GM21576 (cell line): Measurements from ENCODE around the gene LSM10.
A peak's percentile ranks its signal among the peaks of the same experiment; 100 is the strongest.

Experiments used
- ATAC-seq: cut with Tn5 transposase; IDR thresholded peaks from one replicate; pipeline ENCODE4 v1.9.1; 2021; ENCODE audit warnings: mild to moderate bottlenecking, moderate library complexity; ENCODE audit not compliant: unreplicated experiment

LSM10 gene

DNA sequence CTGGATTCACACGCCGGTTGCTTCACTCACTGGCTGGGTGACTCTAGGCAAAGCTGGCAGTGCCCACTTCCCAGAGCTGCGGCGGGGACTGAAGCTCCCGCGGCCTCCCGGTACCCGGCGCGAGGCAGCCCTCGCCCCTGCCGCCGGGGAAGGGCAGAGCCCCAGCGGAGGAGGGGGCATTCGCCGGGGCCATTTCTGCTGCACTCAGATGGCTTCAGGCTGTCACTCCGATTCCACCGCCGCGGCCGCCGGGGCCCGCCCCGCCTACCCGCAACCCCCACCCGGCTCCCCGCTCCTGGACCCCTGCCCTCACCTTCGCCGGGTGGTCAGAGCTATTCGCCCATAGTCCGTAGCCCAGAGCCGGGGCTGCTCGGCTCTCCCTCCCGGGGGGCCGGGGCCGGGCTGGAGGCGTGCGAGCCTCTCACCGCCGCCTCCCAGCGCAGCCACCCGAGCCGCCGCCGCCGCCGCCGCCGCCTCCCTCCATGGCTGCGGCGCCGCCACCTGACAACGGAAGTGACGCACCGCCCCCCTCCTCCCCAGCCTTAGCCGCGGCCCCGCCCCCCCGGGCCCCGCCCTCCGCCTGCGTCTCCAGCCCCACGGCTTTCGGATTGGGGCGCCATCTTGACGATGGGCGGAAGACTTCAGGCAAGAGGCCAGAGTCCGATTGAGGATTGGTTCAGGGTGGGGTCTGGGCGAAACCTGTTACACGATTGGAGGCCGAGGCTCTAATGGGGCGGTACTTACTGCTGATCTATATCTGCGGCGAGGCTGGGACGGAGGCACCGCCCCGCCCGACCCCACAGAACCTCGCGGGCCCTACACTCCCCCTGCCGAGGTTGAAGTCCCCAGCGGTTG is 12.1 kb downstream of the LSM10 start, which contains the start of gene STK40:
Gene STK40 (minus strand): TSS at position 515 of the 855 bp plus-strand sequence. CDS start 24,592 bp downstream, outside the sequence.
- peak; percentile 80 for ATAC-seq

DNA sequence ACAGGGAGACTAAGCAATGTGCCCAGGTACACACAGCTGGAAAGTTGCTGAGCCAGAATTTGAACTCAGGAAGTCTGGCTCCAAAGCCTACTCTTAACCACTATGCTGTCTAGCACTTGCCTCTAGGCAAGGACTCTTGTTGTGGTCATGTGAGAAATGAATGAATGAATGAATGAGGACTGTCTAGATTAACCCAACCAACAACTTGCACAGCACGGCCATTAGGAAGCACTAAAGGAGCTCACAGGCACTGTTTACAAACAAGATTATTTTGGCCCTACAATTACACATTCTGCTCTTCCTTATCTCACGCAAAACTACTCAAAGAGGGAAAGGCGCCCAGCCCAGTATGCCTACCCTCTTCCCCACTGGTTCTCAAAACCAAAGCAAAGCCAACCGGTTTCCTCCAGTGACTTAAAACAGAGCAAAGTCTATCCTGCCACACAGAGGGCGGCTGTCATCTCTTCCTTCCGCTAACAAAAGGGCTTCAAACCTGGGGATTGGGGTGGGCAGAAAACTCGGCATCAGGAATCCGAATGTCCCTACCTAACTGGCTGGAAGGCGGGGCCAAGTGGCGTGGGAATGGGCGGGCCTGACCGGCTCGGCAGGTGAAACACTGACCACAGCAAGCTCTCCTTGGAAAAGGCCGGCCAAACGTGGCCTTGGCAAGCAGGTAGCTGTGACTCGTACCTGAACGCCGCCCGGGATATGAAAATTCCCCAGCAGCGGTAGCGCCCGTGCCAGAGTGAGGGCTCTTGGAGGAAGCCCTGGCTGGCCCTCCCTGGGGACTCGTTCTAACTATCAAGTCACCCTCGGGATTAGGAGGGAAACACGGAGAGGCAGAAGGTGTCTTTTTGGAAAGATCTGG is 12.9 kb downstream of the LSM10 start:
- ATAC-seq = no peak

DNA sequence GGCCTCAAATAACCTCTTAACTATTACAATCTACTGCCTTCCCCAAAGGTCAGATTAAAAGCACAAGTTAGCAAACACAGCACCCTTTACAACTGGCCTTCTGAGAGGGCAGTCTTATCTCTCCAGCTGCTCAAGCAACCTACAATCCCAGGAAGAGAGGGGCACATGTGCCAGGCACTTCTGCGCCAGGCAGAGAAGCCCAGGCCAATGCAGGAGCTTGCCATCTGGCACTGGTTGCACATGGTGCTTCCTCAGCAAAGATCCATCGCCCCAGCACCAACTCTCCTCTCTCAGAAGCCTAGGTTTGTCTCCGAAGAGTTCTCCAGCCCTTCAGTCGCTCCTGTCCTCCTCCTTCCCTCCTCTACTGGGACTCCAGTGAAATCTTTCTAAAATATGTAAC is 14.5 kb downstream of the LSM10 start:
- ATAC-seq = no peak

DNA sequence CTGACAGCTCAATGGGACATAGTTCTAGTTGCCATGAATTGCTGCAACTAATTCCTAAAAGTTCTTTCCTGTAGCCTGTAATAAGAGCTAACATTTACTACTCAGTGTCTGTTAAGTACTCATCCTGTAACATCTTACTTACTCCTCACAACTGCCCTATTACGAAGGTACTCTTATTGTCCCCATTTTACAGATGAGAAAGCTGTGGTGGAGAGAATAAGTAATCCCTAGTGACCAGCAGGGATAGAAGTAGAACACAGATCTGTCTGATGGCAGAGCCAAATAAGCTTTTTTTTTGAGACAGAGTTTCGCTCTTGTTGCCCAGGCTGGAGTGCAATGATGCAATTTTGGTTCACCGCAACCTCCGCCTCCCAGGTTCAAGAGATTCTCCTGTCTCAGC is 15.0 kb downstream of the LSM10 start:
- ATAC-seq = no peak

DNA sequence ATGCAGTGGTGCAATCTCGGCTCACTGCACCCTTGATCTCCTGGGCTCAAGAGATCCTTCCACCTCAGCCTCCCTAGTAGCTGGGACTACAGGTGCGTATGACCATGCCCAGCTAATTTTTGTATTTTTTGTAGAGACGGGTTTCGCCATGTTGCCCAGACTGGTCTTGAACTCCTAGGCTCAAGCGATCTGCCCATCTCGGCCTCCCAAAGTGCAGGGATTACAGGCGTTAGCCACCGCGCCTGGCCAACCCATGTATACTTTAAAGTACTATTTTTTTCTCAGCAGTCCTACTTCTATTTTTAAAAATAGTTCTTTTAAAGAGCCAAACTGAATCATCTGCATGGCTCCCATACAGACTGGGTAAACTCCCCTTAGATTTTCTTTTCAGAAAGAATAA is 15.5 kb downstream of the LSM10 start:
- no peak for ATAC-seq

DNA sequence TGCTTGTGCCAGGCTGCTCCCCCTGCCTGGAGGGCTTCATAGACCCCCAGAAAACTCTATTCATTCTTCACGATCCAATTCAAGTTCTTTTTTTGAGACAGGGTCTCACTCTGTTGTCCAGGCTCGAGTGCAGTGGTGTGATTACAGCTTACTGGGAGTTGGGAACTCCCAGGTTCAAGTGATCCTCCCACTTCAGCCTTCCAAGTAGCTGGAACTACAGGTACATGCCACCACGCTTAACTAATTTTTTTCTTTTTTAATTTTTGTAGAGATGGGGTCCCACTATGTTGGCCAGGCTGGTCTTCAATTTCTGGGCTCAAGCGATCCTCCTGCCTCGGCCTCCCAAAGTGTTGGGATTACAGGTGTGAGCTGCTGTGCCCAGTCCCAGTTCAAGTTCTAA is 16.3 kb downstream of the LSM10 start:
- ATAC-seq = no peak

DNA sequence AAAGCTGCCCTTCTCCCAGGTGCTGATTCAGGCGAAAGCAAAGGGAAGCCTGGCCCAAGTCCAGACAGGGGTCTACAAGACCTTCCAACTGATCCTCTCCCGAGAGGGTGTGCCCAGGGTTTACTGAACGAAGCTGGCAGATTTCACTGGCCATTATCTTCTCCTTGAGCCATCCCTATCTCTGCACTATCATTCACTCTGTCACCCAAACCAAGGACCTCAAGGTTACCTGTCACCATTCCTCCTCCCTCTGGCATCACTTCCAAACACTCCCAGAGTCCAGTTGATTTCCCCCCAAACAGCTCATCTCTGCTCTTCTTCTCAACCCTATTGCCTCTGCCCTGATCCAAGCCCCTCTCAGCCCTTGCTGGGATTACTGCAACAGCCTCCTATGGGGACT is 16.9 kb downstream of the LSM10 start:
- no peak for ATAC-seq

DNA sequence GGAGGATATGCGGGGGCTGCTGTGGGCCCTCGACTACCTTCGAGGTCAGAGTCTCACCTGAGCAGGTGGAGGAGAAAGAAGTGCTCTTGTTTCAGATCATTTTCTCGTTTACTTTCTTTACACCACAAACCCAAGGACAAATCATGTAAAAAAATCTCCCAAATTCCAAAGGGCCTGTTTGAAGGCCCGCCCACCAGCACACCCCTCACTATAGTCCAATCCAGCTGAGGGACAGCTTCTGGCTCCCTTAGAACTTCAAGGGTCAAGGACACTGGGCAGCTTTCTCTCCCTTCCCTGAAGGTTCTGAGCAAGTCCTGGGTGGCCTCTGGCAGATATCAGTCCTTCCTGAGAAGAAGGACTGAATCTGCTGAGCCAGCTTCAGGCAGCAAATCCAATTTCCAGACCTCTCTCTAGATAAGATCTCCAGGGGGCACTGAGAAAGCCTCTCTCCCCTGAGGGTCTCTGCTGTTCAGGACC is 17.5 kb downstream of the LSM10 start:
- ATAC-seq = no peak

DNA sequence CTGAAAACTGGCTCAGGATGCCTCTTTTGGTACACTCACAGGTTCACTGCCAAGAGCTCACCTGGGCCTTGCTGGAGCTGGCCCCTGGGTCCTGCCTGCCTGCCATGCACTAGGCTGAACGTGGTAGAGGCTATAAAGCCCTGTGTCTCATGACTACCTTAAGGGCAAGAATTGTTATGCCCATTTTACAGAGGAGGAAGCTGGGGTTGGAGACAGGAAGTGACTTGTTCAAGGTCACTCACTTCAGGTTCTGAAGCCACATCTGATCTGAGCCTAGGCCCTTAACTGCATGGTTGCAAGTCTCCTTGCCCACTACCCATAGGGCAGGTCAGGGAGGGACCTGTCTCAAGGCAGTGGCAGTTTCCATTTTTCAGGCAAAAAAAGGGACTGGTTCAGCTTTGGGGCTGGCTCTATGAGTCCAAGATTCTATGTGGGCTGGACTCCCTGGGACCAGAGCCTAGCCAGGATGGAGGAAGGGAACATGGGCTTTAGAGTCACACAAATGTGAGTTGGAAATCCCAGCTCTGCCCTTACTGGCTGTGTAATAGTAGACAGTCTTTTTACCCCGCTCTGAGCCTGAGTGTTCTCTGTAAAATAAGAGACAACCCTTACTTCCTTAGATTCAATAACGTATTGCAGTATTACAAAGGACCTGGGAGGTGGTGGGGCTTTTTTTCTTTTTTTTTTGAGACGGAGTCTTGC is 19.8 kb downstream of the LSM10 start:
- ATAC-seq = no peak

DNA sequence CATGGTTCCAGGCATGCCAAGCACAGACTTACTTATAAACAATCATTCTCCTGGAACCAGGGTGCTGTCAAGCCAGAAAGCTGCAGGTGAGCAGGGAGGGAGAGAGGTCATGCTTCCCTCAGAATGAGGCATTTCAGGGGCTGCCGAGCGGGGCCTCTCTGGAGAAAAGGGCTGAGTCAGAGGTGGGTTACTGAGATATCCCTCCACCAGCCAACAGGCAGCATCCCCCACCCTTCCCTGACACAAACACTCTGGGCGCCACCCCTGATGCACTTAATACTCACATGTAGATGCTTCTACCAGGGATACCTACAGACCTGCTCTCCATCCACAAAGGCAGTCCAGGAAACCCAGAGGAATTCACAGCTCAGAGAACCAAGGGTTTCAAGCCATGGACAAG is 25.1 kb downstream of the LSM10 start:
- no peak for ATAC-seq

DNA sequence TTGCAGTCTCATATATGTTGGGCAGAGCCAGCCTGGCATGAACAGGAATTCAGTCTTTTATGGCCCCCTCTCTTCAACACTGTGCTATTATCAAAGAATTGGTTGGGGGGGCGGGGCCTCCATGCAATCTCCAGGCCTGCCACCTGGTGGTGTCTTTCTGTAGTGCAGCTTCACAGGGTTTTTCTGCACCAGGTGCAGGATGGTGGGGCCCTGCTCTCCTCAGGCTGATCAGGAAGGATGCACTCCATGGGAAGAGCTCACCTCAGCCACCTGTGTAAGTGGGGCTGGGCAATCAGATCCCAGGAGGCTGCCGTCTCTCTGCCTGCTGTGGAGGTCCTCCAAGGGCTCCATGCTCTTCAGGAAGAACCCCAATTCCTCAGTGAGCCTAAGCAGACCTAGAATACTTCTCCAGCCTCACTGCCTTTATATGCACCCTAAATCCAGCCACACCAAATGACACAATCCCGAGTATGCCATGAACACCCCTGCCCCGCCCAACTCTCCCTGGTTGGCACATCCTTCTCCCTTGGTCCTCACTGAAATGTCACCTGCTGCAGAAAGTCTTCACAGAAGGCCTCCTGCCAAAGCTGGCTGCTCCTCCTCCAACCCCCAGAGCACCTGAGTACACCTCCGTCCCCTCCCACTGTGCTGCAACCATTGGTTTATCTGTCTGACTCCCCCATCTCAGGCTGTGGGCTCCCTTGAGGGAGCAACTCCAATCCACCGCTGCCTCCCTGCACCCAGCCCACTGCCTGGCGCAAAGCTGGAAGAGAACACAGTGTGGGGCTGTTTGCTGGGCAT is 28.4 kb downstream of the LSM10 start:
- ATAC-seq = no peak

DNA sequence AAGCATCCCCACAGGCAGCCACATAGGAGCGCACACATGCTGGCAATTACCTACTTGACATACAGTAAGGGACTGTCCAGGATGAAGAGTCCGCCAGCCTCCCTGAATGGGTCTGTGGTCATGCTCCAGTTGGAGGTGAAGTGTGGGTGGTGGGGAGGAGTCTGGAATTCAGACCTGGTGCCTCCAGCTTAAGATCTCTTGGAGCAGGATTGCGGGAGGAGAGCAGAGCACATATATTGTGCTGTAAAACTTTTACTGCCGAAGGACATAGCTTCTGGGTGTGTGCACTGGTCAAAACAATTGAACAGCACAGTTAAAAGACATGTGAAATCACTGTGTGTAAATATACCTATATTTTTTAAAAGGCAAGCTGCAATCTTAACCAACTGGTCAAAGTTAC is 29.9 kb downstream of the LSM10 start:
- ATAC-seq = no peak

DNA sequence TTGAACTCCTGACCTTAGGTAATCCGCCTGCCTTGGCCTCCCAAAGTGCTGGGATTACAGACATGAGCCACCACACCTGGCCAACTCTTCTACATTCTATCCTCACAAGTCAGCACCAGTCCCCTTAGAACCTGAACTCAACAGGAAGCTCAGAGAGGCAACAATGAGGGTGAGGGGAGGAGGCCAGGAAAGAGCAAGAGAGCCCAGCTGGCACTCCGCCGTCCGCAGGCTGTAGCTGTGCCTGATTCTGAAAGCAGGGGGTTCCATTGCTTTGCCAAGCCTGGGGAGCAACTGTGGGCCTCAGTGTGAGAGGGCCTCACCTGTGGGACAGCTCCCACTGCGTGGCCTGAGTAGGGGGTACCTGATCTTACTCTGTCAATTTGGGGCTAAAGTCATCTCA is 30.6 kb downstream of the LSM10 start:
- no peak for ATAC-seq

DNA sequence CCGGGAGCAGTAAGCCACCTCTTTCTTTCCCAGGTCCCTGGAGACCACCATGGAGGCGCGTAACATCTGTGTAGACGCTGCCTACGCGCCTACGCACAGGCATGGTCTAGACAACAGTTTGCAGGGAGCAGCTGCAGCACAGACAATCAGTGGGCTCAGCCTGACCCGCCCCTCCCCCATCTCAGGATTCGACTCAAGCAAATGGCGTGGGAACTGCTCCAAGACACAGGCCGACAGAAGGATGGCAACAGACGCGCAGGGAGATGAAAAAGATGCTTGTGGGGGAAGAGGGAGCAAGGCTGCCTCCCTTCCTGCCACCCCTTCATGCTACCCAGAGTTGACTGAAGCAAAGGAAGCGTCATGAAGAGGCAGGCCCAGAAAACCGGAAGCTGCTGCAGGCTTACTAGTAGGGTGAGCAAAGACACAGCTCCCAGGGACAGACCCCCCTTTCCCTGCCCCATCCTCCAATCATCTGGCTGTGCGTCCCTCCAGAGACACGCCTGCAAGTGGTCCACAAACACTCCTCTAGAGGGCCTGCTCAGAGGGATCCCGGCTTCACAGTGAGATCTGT is 31.5 kb downstream of the LSM10 start:
- ATAC-seq = no peak

DNA sequence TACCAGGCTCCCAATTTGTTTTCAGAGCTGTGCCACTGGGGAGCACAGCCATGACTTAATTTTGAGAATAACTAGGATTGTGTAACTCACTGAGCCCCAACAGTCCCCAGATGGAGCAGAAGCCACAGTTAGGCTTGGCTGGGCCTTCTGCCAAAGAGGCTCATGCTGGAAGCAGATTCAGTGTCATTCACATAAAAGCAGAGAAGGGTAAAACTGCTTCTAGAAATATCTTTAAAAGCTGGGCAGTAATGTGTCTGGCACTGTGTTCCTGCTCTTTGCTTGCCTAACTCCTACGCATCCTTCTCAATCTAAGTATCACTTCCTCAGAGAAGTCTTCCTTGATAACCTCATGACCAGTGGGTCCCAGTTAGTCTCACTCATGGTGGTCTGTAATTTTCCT is 32.3 kb downstream of the LSM10 start:
- no peak for ATAC-seq

DNA sequence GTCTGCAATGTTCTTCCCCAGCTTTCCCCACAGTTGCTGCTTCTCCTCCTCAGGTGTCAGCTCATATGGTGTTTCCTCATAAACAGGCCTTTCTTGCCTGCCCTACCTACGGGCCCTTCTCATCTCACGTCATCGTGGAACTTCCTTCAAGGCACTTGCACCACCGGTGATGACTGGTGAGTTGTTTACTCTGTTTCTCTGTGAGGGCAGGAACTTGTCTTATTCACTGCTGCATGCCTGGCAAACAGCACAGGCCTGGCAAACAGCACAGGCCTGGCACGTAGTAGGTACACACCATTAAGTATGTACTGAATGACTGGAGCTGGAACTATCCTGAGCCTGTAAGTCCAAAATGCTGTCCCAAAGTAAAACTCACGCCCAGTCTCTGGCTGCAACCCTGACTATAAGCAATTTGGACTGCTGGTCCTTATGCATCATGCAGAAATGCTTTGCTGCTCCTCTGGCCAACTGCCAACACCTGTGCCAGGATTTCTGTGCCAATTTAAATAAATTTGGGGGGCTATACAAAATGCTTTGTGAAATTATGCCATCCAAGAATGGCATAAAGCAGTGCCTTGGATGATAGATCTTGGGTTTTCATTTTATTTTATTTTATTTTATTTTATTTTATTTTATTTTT is 37.7 kb downstream of the LSM10 start:
- ATAC-seq = no peak

DNA sequence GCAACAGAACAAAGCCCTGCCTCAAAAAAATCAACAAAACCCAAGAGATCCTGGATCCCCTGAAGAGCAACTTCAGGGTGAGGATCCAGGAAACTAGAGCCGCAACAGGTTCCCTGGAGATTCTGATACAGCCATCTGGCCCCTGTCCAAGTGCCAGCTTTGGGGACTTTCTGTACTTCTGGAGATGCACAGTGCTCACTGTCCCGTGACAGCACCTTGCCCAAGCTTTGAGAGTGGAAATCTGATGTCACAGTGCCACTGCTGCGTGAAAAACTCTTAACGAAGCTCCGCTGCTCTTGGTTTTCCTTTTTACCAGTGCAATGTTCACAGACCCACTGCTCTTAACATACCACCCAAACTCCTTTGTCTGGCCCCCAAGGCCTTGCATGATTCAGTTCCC is 38.3 kb downstream of the LSM10 start:
- ATAC-seq = no peak

DNA sequence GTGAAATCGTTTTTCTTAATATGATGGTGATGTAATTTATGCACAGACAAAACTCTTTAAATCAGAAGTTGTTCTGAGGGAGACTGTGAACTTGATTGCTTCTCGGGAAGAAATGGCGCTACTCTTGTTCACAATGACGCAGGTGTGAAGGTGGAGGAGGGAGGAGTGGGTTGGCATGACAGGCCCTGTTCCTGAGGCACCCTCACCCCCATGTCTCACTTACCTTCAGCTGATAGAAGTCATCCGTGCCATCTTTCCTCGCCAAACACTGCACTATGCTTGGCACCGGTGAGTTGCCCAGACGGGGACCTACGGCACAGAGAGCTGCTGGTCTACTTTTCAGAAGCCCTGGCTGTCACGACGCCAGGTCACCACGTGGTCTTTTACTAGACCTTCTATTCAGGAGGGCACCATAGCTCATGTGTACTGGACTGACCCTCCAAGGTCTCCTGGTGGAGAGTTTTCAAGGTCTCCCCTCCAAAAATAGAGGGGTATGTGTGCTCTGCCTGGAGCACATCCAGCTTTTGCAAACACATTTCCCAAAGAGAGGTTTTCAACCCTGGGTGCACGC is 39.1 kb downstream of the LSM10 start:
- no peak for ATAC-seq

DNA sequence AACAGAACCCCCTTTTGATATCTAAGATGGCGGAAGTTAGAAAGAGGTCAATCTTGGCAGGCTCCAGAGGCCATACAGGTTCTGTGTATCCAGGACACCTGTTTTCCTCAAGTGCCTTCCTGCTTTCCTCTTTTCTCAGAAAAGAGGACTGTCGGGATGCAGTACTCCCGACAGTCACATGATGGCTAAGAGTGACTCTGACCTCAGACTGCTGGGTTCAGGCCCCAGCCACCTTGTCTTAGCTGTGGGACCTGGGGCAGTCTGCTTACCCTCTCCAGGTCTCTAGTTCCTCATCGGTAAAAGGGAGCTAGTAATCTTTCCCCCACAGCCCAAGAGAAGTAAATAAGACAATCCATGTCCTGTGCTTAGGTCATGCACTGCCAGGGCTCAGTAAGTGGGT is 41.9 kb downstream of the LSM10 start:
- no peak for ATAC-seq
